HCT116 (cell line): ENCODE data around the gene GPBAR1. TPM values are rescaled to one million over a fixed set of nuclear protein-coding genes. Genes with fewer than 3 reads are reported as not detected.

Experiments used
- ATAC-seq: fragments of 200-7000 bp; cut with Tn5 transposase; 2 replicates; pipeline ENCODE4 v1.9.1; 2020; ENCODE audit warnings: mild to moderate bottlenecking, moderate library complexity
- BruUV-seq: library from RNA; stranded (reverse); fragments of 400-500 nt; replicated peaks from 2 replicates; lab custom pipeline; 2021; lab: Mats Ljungman, UMichigan
- CTCF ChIA-PET: fragments of 300-600 bp; sonication (Branson Sonifier 250); formaldehyde crosslinking; loops from one replicate; lab custom pipeline; 2021; ENCODE audit warnings: antibody characterized with exemption; lab: Charles Lee
- POLR2A ChIA-PET: fragments of 300-600, 350-600 bp; sonication (Branson Sonifier 250); formaldehyde crosslinking; loops from one replicate; lab custom pipeline; 2021; ENCODE audit warnings: antibody characterized with exemption; lab: Charles Lee
- RAD21 ChIA-PET, 2 experiments: fragments of 300-600 bp; sonication (Branson Sonifier 250); formaldehyde crosslinking; loops; one replicate each; lab custom pipeline; 2023; ENCODE audit warnings: low total read pairs in 2 of 2; ENCODE audit not compliant: uncharacterized antibody in 2 of 2, unreplicated experiment in 2 of 2, low non-redundant PET in 1 of 2; lab: Charles Lee
- DNase-seq: peaks from one replicate; pipeline ENCODE4 v3.0.0-alpha.2; 2010; ENCODE audit warnings: low read depth, low spot score
- H2AFZ ChIP-seq: fragments of 200-600 bp; shearing (Covaris generic), sonication (generic); 2 replicates; pipeline ENCODE4 v1.6.1; 2017; ENCODE audit warnings: low read depth, mixed run types, mixed read lengths, antibody characterized with exemption, low read length; ENCODE audit not compliant: poor library complexity, severe bottlenecking
- H3K27ac ChIP-seq: 2 replicates; pipeline ENCODE4 v1.5.1; 2012; ENCODE audit warnings: low read depth, low read length
- H3K27me3 ChIP-seq: fragments of 200-600 bp; sonication (generic); 2 replicates; pipeline ENCODE4 v1.6.1; 2016; ENCODE audit warnings: mixed run types, low read length, mixed read lengths; ENCODE audit not compliant: insufficient read depth
- H3K36me3 ChIP-seq, 2 experiments: fragments of 200-500 bp in 1 of 2; fragments of 200-600 bp in 1 of 2; sonication (Bioruptor generic) in 1 of 2; sonication (generic) in 1 of 2; 2 replicates each; pipeline versions ENCODE4 v1.5.1 to v1.6.1; 2014 to 2016; ENCODE audit warnings: low read length in 2 of 2, inconsistent platforms in 1 of 2, mixed read lengths in 1 of 2, mixed run types in 1 of 2; ENCODE audit not compliant: insufficient read depth in 2 of 2, control insufficient read depth in 1 of 2
- H3K4me1 ChIP-seq, 2 experiments: fragments of 200-600 bp in 1 of 2; sonication (generic) in 1 of 2; 2 replicates each; pipeline versions ENCODE4 v1.5.1 to v1.6.1; 2012 to 2017; ENCODE audit warnings: low read length in 2 of 2, inconsistent platforms in 1 of 2, mild to moderate bottlenecking in 1 of 2, mixed read lengths in 1 of 2, mixed run types in 1 of 2, moderate library complexity in 1 of 2; ENCODE audit not compliant: insufficient read depth in 2 of 2, control insufficient read depth in 1 of 2
- H3K4me2 ChIP-seq: fragments of 200-600 bp; sonication (generic); 2 replicates; pipeline ENCODE4 v1.6.1; 2017; ENCODE audit warnings: mixed run types, low read length, mixed read lengths
- H3K4me3 ChIP-seq, 2 experiments: fragments of 200-600 bp in 1 of 2; sonication (generic) in 1 of 2; replicated peaks in 1 of 2; 2 replicates each; pipeline ENCODE4 v1.5.1; 2011 to 2016; ENCODE audit warnings: low read length in 2 of 2, control low read depth in 1 of 2, low read depth in 1 of 2, mild to moderate bottlenecking in 1 of 2, mixed read lengths in 1 of 2, mixed run types in 1 of 2
- H3K79me2 ChIP-seq: fragments of 200-600 bp; sonication (generic); 2 replicates; pipeline ENCODE4 v1.6.1; 2017; ENCODE audit warnings: mild to moderate bottlenecking, mixed run types, low read length, moderate library complexity, mixed read lengths; ENCODE audit not compliant: insufficient read depth
- H3K9ac ChIP-seq: fragments of 200-600 bp; sonication (generic); 2 replicates; pipeline ENCODE4 v1.6.1; 2016; ENCODE audit warnings: low read length, mixed read lengths
- H3K9me2 ChIP-seq: fragments of 200-600 bp; sonication (generic), shearing (Covaris generic); 2 replicates; pipeline ENCODE4 v1.6.1; 2017; ENCODE audit warnings: mixed run types, mild to moderate bottlenecking, moderate library complexity; ENCODE audit not compliant: insufficient read depth
- H3K9me3 ChIP-seq, 2 experiments: fragments of 200-500 bp in 1 of 2; fragments of 200-600 bp in 1 of 2; sonication (Bioruptor generic) in 1 of 2; sonication (generic) in 1 of 2; 2 replicates each; pipeline ENCODE4 v1.6.1; 2014 to 2017; ENCODE audit warnings: low read length in 2 of 2, mixed read lengths in 2 of 2, inconsistent platforms in 1 of 2, low read depth in 1 of 2, mild to moderate bottlenecking in 1 of 2, mixed run types in 1 of 2, moderate library complexity in 1 of 2; ENCODE audit not compliant: control insufficient read depth in 1 of 2, insufficient read depth in 1 of 2
- H4K20me1 ChIP-seq: fragments of 200-600 bp; sonication (generic), shearing (Covaris generic); 2 replicates; pipeline ENCODE4 v1.6.1; 2017; ENCODE audit warnings: mixed run types, mild to moderate bottlenecking, moderate library complexity; ENCODE audit not compliant: insufficient read depth
- JUND ChIP-seq: IDR thresholded peaks from 2 replicates; pipeline ENCODE4 v1.6.1; 2012
- POLR2AphosphoS5 ChIP-seq: IDR thresholded peaks from 2 replicates; pipeline ENCODE4 v1.6.1; 2011; ENCODE audit warnings: mild to moderate bottlenecking, low read depth, low read length, moderate library complexity
- SP1 ChIP-seq: IDR thresholded peaks from 2 replicates; pipeline ENCODE4 v1.6.1; 2012; ENCODE audit warnings: low read depth
- SRF ChIP-seq: IDR thresholded peaks from 2 replicates; pipeline ENCODE4 v1.6.1; 2012; ENCODE audit warnings: low read depth
- intact Hi-C: fragments of 100-400 bp; cut with micrococcal nuclease; formaldehyde crosslinking; loops from 2 replicates; pipeline ENCODE4 v1.10.0; 2022
- total RNA-seq: library from RNA; stranded (reverse); gene quantifications from one replicate; pipeline ENCODE4 v1.2.1, GENCODE V29; 2021; ENCODE audit not compliant: unreplicated experiment

GPBAR1 gene
- total RNA-seq, 1 experiment from 2014 or later: 0.27 TPM

- no peaks in the 10 kb centered on the region for H4K20me1 ChIP-seq
- H3K27ac ChIP-seq: peak overlapping the region; percentile 81
- peaks cover 93% of the 10 kb centered on the region for H3K79me2 ChIP-seq
- H2AFZ ChIP-seq: no peak overlapping the region
- DNase-seq: peak; percentile 88
- ATAC-seq: peak; percentile 93
- peak overlapping the region; percentile 27 to 60 for H3K4me3 ChIP-seq
- CTCF ChIA-PET: interaction anchor here (0.6 to 1.7 kb wide), 10 partner anchors 9 to 109 kb away, joined by 3 to 6 read pairs (median 4); partner anchors contain the start of genes AAMP and PNKD
- no peaks in the 10 kb centered on the region for H3K27me3 ChIP-seq
- no peak for TF ChIP-seq SRF
- no peak for TF ChIP-seq SP1
- TF ChIP-seq POLR2AphosphoS5: peak; percentile 12; the same call in 1 of the 2 replicates
- TF ChIP-seq, all 23 proteins: peak for 1
- H3K9me2 ChIP-seq: no peaks in the 10 kb centered on the region
- H3K9ac ChIP-seq: peak overlapping the region; percentile 78
- no peaks in the 10 kb centered on the region for H3K36me3 ChIP-seq
- peaks cover 33 to 71% of the 10 kb centered on the region in 2 experiments for H3K4me1 ChIP-seq
- ChIA-PET RAD21 (interaction anchor here (0.6 to 1.2 kb wide), 3 partner anchors 14 to 398 kb away, joined by 3 to 7 read pairs (median 3); partner anchors contain the start of gene CTDSP1 (in 1 of the 2)), POLR2A (interaction anchor here (0.9 to 1.7 kb wide), 8 partner anchors 9 to 120 kb away, joined by 3 to 19 read pairs (median 6); partner anchors contain the start of genes AAMP, CXCR1 and PNKD)
- BruUV-seq: no TSS peak
- intact Hi-C loops: no loop called here
- H3K9me3 ChIP-seq: no peaks in the 10 kb centered on the region
- H3K4me2 ChIP-seq: peak overlapping the region; percentile 99
These were observed 26.0 kb downstream of the GPBAR1 start for GRCh38 chr2:218286570-218287459.

GRCh38 chr2:218289639-218290315 lies 29.0 kb downstream of the GPBAR1 start:
- Histone ChIP-seq H3K27me3 (no peaks in the 10 kb centered on the region), H3K9me2 (no peaks in the 10 kb centered on the region), H3K27ac (no peak overlapping the region), H3K9ac (no peak overlapping the region), H3K79me2 (peaks cover 68% of the 10 kb centered on the region), H3K4me2 (peak overlapping the region; percentile 93), H3K36me3 (no peaks in the 10 kb centered on the region), H3K4me1 (peaks cover 47 to 87% of the 10 kb centered on the region in 2 experiments), H2AFZ (no peak overlapping the region), H3K4me3 (no peak overlapping the region), H3K9me3 (no peaks in the 10 kb centered on the region), H4K20me1 (no peaks in the 10 kb centered on the region)
- RAD21 ChIA-PET: no interaction called here
- intact Hi-C loops: no loop called here
- POLR2A ChIA-PET: no interaction called here
- DNase-seq (no peak), ATAC-seq (no peak)
- no peak for TF ChIP-seq JUND
- BruUV-seq: no TSS peak
- CTCF ChIA-PET: interaction anchor here (1.3 kb wide), 1 partner anchor 16 kb away, joined by 4 read pairs; no protein-coding TSS in a partner anchor
